GM18519 (cell line): ENCODE data around the gene C16orf96.

Source experiments
- ATAC-seq: cut with Tn5 transposase; IDR thresholded peaks from one replicate; pipeline ENCODE4 v1.9.1; 2021; ENCODE audit warnings: mild to moderate bottlenecking, moderate library complexity; ENCODE audit not compliant: unreplicated experiment, low FRiP score

Gene C16orf96

GRCh38 chr16:4556112-4556511, at the start of gene C16orf96:
TSS of gene C16orf96 (plus strand) at chr16:4556340. CDS start at chr16:4556490, 150 bp downstream.
- no peak for ATAC-seq

GRCh38 chr16:4506450-4506849, 49.7 kb upstream of the C16orf96 start:
- peak; percentile 48 for ATAC-seq

- no peak for ATAC-seq
These were observed 48.4 kb upstream of the C16orf96 start for GRCh38 chr16:4507588-4508345.

- ATAC-seq = no peak
These were observed 47.3 kb upstream of the C16orf96 start for GRCh38 chr16:4508806-4509205.

GRCh38 chr16:4509420-4509819, 46.7 kb upstream of the C16orf96 start:
- no peak for ATAC-seq

GRCh38 chr16:4510131-4510530, 46.0 kb upstream of the C16orf96 start:
- ATAC-seq = no peak

- no peak for ATAC-seq
These were observed 45.3 kb upstream of the C16orf96 start for GRCh38 chr16:4510747-4511426.

GRCh38 chr16:4511441-4512082, 44.6 kb upstream of the C16orf96 start:
- ATAC-seq = no peak

- no peak for ATAC-seq
These were observed 43.7 kb upstream of the C16orf96 start for GRCh38 chr16:4512473-4512872.

- no peak for ATAC-seq
These were observed 42.9 kb upstream of the C16orf96 start for GRCh38 chr16:4513086-4513860.

- ATAC-seq = no peak
These were observed 42.3 kb upstream of the C16orf96 start for GRCh38 chr16:4513881-4514280.

GRCh38 chr16:4514606-4515005, 41.5 kb upstream of the C16orf96 start:
- no peak for ATAC-seq

- ATAC-seq = no peak
These were observed 40.4 kb upstream of the C16orf96 start for GRCh38 chr16:4515611-4516233.

- no peak for ATAC-seq
These were observed 38.1 kb upstream of the C16orf96 start for GRCh38 chr16:4517812-4518680.

GRCh38 chr16:4519274-4520058, 36.7 kb upstream of the C16orf96 start:
- ATAC-seq = no peak

- ATAC-seq = no peak
These were observed 35.2 kb upstream of the C16orf96 start for GRCh38 chr16:4520913-4521312.

- ATAC-seq = no peak
These were observed 34.0 kb upstream of the C16orf96 start for GRCh38 chr16:4522051-4522581.

GRCh38 chr16:4523686-4524085, 32.5 kb upstream of the C16orf96 start:
- ATAC-seq = no peak
